Naive thymus-derived CD4-positive, alpha-beta T cell (primary cell): Measurements from ENCODE around the gene TEX11. TPM values are rescaled to one million over a fixed set of nuclear protein-coding genes. Genes with fewer than 3 reads are reported as not detected.
"Not testable (repeated sequence)": the region's sequence is repeated elsewhere in the genome, so short reads cannot be mapped to it uniquely, and the experiment has no call there.

Source experiments
- ATAC-seq: fragments of 150-1000 bp; cut with Tn5 transposase; 2 replicates; pipeline ENCODE4 v1.10.0; 2021; ENCODE audit warnings: mild to moderate bottlenecking, moderate library complexity
- CTCF ChIA-PET: fragments of 350-600 bp; sonication (Branson Sonifier 250); formaldehyde crosslinking; loops from one replicate; lab custom pipeline; 2021; ENCODE audit warnings: antibody characterized with exemption; lab: Charles Lee
- POLR2A ChIA-PET: fragments of 350-600 bp; sonication (Branson Sonifier 250); formaldehyde crosslinking; loops from one replicate; lab custom pipeline; 2021; ENCODE audit warnings: antibody characterized with exemption, inconsistent platforms; lab: Charles Lee
- DNase-seq, 9 donors: peaks; one replicate each; pipeline versions ENCODE4 v3.0.0 to v3.0.0-alpha.2; 2020 to 2022; ENCODE audit warnings: mixed read lengths in 1 of 9
- H3K27ac ChIP-seq: one replicate; pipeline ENCODE4 v1.7.0; 2013; ENCODE audit warnings: mild to moderate bottlenecking, low read depth, low read length, moderate library complexity
- H3K27me3 ChIP-seq, 2 donors: one replicate each; pipeline ENCODE4 v1.7.0; 2013; ENCODE audit warnings: low read length in 2 of 2, mild to moderate bottlenecking in 2 of 2, moderate library complexity in 2 of 2; ENCODE audit not compliant: control insufficient read depth in 2 of 2, insufficient read depth in 2 of 2
- H3K36me3 ChIP-seq, 3 experiments: 1 replicate in 2 of 3; 2 replicates in 1 of 3; pipeline ENCODE4 v1.7.0; 2013; ENCODE audit warnings: low read length in 3 of 3, mild to moderate bottlenecking in 3 of 3, moderate library complexity in 1 of 3; ENCODE audit not compliant: insufficient read depth in 3 of 3, control insufficient read depth in 2 of 3
- H3K4me1 ChIP-seq, 2 donors: one replicate each; pipeline ENCODE4 v1.7.0; 2013; ENCODE audit warnings: low read length in 2 of 2, mild to moderate bottlenecking in 2 of 2, moderate library complexity in 1 of 2; ENCODE audit not compliant: control insufficient read depth in 2 of 2, insufficient read depth in 2 of 2
- H3K4me3 ChIP-seq: 2 replicates; pipeline ENCODE4 v1.7.0; 2013; ENCODE audit warnings: mild to moderate bottlenecking, low read length
- H3K9me3 ChIP-seq, 3 experiments: 1 replicate in 2 of 3; 2 replicates in 1 of 3; pipeline ENCODE4 v1.7.0; 2013; ENCODE audit warnings: low read length in 3 of 3; ENCODE audit not compliant: control insufficient read depth in 2 of 3
- H3K27ac Mint-ChIP-seq, 9 donors: one replicate each; pipeline ENCODE4 v1.8.0; 2020 to 2022; ENCODE audit warnings: mixed read lengths in 9 of 9, mild to moderate bottlenecking in 8 of 9, moderate library complexity in 5 of 9, inconsistent platforms in 2 of 9
- H3K27me3 Mint-ChIP-seq, 5 donors: one replicate each; pipeline ENCODE4 v1.8.0; 2021 to 2022; ENCODE audit warnings: mixed read lengths in 5 of 5, mild to moderate bottlenecking in 1 of 5
- H3K36me3 Mint-ChIP-seq, 5 donors: one replicate each; pipeline ENCODE4 v1.8.0; 2020 to 2022; ENCODE audit warnings: mixed read lengths in 5 of 5, mild to moderate bottlenecking in 3 of 5, inconsistent platforms in 1 of 5
- H3K4me1 Mint-ChIP-seq, 7 donors: one replicate each; pipeline ENCODE4 v1.8.0; 2020 to 2022; ENCODE audit warnings: mixed read lengths in 7 of 7, mild to moderate bottlenecking in 3 of 7, inconsistent platforms in 1 of 7
- H3K4me3 Mint-ChIP-seq, 10 donors: one replicate each; pipeline ENCODE4 v1.8.0; 2020 to 2022; ENCODE audit warnings: mild to moderate bottlenecking in 10 of 10, mixed read lengths in 10 of 10, moderate library complexity in 6 of 10, inconsistent platforms in 2 of 10
- H3K9me3 Mint-ChIP-seq, 11 donors: one replicate each; pipeline ENCODE4 v1.8.0; 2020 to 2022; ENCODE audit warnings: mixed read lengths in 11 of 11, mild to moderate bottlenecking in 4 of 11, inconsistent platforms in 1 of 11, moderate library complexity in 1 of 11
- intact Hi-C, 2 donors: fragments of 100-400 bp; cut with micrococcal nuclease; formaldehyde crosslinking; loops; one replicate each; pipeline ENCODE4 v1.15.1; 2023
- polyA plus RNA-seq, 2 donors: library from polyadenylated mRNA; unstranded; fragments of 300-500 nt; fragmentation: Illumina TruSeq; gene quantifications; one replicate each; pipeline ENCODE4 v1.2.3, GENCODE V29; 2021
- total RNA-seq, 6 experiments: library from RNA in 5 of 6; stranded (reverse) in 5 of 6; gene quantifications; 1 replicate in 5 of 6; 2 replicates in 1 of 6; pipeline ENCODE4 v1.2.3 and lab custom pipeline; 2021 to 2026

TEX11 gene
- total and polyA plus RNA-seq, 7 experiments from 2014 or later, result 0.18 TPM; not detected in 6

DNA sequence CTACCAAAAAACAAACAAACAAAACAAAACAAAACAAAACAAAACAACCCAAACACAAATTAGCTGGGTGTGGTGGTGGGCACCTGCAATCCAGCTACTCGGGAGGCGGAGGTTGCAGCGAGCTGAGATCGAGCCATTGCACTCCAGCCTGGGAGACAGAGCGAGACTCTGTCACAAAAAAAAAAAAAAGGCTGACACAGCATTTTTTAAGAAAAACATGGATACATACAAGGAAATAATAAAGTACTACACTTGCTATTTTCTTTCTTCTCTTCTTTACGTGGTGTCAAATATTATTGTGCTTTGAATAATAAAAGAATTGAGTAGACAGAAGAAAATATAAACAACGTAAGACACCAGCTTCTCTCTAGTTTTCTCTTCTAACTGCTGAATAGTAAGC lies 73.9 kb downstream of the TEX11 start:
- H3K9me3 ChIP-seq, result no peaks in the 10 kb centered on the region
- no peaks in the 10 kb centered on the region for H3K36me3 ChIP-seq
- peaks cover 0 to 5% (median 0%) of the 10 kb centered on the region in 11 donors for H3K9me3 Mint-ChIP-seq
- H3K4me1 Mint-ChIP-seq, result no peaks in the 10 kb centered on the region
- H3K4me3 ChIP-seq, result no peak overlapping the region
- no peak overlapping the region for H3K27ac Mint-ChIP-seq
- H3K27me3 Mint-ChIP-seq, result peaks cover 0 to 6% (median 0%) of the 10 kb centered on the region in 5 donors
- no peaks in the 10 kb centered on the region for H3K36me3 Mint-ChIP-seq
- H3K27ac ChIP-seq, result no peak overlapping the region
- CTCF ChIA-PET, result no interaction called here
- no peak overlapping the region for H3K4me3 Mint-ChIP-seq
- POLR2A ChIA-PET, result no interaction called here
- no peak for DNase-seq
- no peaks in the 10 kb centered on the region for H3K4me1 ChIP-seq
- intact Hi-C loops, result no loop called here
- no peaks in the 10 kb centered on the region for H3K27me3 ChIP-seq
- no peak for ATAC-seq

DNA sequence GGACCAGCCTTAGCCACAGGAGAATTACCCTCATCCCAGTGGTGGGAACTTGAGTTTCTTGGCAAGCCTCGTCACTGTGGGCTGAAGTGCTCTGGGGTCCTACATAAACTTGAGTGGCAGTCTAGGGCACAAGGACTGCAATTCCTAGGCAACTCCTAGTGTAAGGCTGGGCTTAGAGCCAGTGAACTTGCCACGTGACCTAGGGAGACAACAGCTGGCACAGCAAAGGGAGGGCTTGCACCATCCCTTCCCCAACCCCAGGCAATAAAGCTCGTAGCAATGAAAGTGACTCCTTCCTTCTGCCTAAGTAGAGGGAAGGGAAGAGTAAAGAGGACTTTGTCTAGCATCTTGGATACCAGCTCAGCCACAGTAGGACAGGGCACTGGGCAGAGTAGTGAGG lies 81.8 kb downstream of the TEX11 start:
- Histone ChIP-seq H3K4me1 (no peaks in the 10 kb centered on the region), H3K9me3 (no peaks in the 10 kb centered on the region), H3K4me3 (no peak overlapping the region), H3K27ac (no peak overlapping the region), H3K27me3 (no peaks in the 10 kb centered on the region), H3K36me3 (no peaks in the 10 kb centered on the region)
- Mint-ChIP-seq H3K9me3 (peaks cover 0 to 2% (median 0%) of the 10 kb centered on the region in 11 donors), H3K4me1 (no peaks in the 10 kb centered on the region), H3K36me3 (no peaks in the 10 kb centered on the region), H3K4me3 (no peak overlapping the region), H3K27me3 (peaks cover 0 to 6% (median 5%) of the 10 kb centered on the region in 5 donors), H3K27ac (no peak overlapping the region)
- ATAC-seq (no peak), DNase-seq (no peak)
- CTCF ChIA-PET, result no interaction called here
- intact Hi-C loops, result no loop called here
- POLR2A ChIA-PET, result no interaction called here

DNA sequence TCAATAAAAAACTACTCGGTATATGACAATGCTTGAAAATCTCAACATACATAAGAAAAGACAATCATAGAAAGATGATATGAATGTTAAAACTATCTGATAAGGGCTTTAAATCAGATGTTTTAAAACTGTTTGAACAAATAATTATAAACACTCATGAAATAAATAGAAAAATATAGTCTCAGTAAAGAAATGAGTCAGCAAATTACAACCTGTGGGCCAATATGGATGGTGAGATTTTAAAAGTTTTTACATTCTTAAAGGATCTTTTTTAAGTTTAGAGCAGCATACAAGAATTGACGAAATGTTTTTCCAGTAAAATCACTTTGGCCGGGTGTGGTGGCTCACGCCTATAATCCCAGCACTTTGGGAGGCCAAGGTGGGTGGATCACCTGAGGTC lies 83.1 kb downstream of the TEX11 start:
- Histone ChIP-seq H3K9me3 (no peaks in the 10 kb centered on the region), H3K4me3 (no peak overlapping the region), H3K36me3 (no peaks in the 10 kb centered on the region), H3K27ac (no peak overlapping the region), H3K27me3 (no peaks in the 10 kb centered on the region), H3K4me1 (no peaks in the 10 kb centered on the region)
- DNase-seq (no peak), ATAC-seq (no peak)
- POLR2A ChIA-PET, result no interaction called here
- CTCF ChIA-PET, result no interaction called here
- Mint-ChIP-seq H3K4me3 (no peak overlapping the region), H3K4me1 (no peaks in the 10 kb centered on the region), H3K9me3 (peaks cover 0 to 4% (median 0%) of the 10 kb centered on the region in 11 donors), H3K27ac (no peak overlapping the region), H3K27me3 (peaks cover 0 to 6% (median 4%) of the 10 kb centered on the region in 5 donors), H3K36me3 (no peaks in the 10 kb centered on the region)
- intact Hi-C loops, result no loop called here

DNA sequence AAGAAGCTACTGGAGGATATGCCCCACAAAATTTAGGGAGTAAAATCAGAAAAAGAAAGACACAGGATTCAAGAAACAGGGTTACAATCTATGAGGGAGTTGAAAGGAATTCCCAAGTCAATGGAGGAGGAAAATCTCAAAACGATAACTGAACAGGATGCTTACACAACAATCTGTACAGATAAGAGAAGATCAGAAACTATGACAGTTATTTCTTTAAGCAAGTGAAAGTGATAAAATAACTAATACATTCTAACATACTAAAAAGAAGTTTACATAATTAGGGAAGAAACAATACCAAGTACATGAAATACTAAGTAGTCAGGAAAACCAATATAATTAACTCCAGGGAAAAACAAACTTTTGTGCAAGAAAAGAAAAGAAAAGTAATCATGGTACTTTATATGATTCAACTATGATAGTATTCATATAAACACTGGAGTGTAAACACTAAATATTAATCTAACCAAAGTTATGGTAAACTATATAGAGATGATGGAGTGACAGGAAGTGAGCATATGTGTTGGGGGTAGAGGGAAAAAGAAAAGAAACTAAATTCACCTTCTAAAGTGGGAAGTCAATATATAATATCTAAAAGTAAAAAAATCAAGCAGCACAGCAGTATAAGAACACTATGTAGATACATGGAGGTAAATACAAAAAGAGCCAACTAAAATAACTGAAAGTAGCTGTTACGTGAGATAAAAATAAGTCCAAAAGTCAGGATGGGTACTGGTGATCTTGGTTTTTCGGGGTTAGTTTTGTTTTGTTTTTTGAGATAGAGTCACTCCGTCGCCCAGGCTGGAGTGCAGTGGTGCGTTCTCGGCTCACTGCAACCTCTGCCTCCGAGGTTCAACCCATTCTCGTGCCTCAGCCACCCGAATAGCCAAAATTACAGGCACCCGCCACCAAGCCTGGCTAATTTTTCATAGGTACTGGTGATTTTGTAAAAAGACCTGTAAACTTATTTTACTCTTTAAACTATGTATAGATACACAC lies 99.3 kb downstream of the TEX11 start:
- ChIA-PET CTCF (no interaction called here), POLR2A (no interaction called here)
- H3K36me3 Mint-ChIP-seq, result no peaks in the 10 kb centered on the region
- no peak overlapping the region for H3K4me3 ChIP-seq
- peaks cover 0 to 2% (median 0%) of the 10 kb centered on the region in 7 donors for H3K4me1 Mint-ChIP-seq
- no peak overlapping the region for H3K27ac Mint-ChIP-seq
- intact Hi-C loops, result no loop called here
- no peaks in the 10 kb centered on the region for H3K9me3 ChIP-seq
- H3K27me3 ChIP-seq, result no peaks in the 10 kb centered on the region
- peaks cover 0 to 5% (median 3%) of the 10 kb centered on the region in 5 donors for H3K27me3 Mint-ChIP-seq
- no peaks in the 10 kb centered on the region for H3K36me3 ChIP-seq
- DNase-seq, result no peak
- no peak overlapping the region for H3K27ac ChIP-seq
- H3K4me1 ChIP-seq, result no peaks in the 10 kb centered on the region
- H3K9me3 Mint-ChIP-seq, result peaks cover 0 to 9% (median 3%) of the 10 kb centered on the region in 11 donors
- H3K4me3 Mint-ChIP-seq, result no peak overlapping the region
- ATAC-seq, result no peak

DNA sequence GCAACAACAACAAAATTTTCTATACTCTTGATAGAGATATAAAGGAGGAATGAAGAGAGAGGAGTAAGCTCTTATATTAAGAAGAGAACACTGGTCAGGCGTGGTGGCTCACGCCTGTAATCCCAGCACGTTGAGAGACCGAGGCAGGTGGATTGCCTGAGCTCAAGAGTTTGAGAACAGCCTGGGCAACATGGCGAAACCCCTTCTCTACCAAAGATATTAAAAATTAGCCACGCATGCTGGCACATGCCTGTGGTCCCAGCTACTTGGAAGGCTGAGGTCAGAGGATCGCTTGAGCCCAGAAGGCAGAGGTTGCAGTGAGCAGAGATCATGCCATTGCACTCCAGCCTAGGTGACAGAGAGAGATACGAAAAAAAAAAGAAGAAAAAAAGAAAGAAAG lies 102.4 kb downstream of the TEX11 start:
- H3K27ac Mint-ChIP-seq, result no peak overlapping the region
- CTCF ChIA-PET, result no interaction called here
- H3K27me3 ChIP-seq, result no peaks in the 10 kb centered on the region
- peaks cover 0 to 6% (median 2%) of the 10 kb centered on the region in 11 donors for H3K9me3 Mint-ChIP-seq
- no peaks in the 10 kb centered on the region for H3K36me3 Mint-ChIP-seq
- ATAC-seq (no peak), DNase-seq (no peak)
- H3K27ac ChIP-seq, result no peak overlapping the region
- intact Hi-C loops, result no loop called here
- no peaks in the 10 kb centered on the region for H3K4me1 ChIP-seq
- peaks cover 0 to 8% (median 0%) of the 10 kb centered on the region in 5 donors for H3K27me3 Mint-ChIP-seq
- H3K4me1 Mint-ChIP-seq, result peaks cover 0 to 2% (median 0%) of the 10 kb centered on the region in 7 donors
- no peak overlapping the region for H3K4me3 ChIP-seq
- H3K36me3 ChIP-seq, result no peaks in the 10 kb centered on the region
- H3K4me3 Mint-ChIP-seq, result no peak overlapping the region
- POLR2A ChIA-PET, result no interaction called here
- H3K9me3 ChIP-seq, result no peaks in the 10 kb centered on the region

DNA sequence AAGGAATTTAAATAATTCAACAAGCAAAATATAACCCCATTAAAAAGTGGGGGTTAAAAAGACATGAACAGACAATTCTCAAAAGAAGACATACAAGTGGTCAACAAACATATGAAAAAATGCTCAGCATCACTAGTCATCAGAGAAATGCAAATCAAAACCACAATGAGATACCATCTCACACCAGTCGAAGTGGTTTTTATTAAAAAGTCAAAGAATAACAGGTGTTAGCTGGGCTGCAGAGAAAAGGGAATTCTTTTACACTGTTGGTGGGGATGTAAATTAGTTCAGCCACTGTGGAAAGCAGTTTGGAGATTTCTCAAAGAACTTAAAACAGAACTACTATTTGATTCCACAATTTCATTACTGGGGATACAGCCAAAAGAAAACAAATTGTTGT lies 111.8 kb downstream of the TEX11 start:
- H3K4me1 Mint-ChIP-seq, H3K36me3 Mint-ChIP-seq, H3K4me3 ChIP-seq, H3K27me3 Mint-ChIP-seq, H3K27ac ChIP-seq, H3K9me3 ChIP-seq, ATAC-seq, DNase-seq, intact Hi-C loops, CTCF ChIA-PET, H3K27ac Mint-ChIP-seq, H3K36me3 ChIP-seq, H3K4me3 Mint-ChIP-seq, H3K4me1 ChIP-seq, H3K27me3 ChIP-seq, H3K9me3 Mint-ChIP-seq, POLR2A ChIA-PET: not testable (repeated sequence)

DNA sequence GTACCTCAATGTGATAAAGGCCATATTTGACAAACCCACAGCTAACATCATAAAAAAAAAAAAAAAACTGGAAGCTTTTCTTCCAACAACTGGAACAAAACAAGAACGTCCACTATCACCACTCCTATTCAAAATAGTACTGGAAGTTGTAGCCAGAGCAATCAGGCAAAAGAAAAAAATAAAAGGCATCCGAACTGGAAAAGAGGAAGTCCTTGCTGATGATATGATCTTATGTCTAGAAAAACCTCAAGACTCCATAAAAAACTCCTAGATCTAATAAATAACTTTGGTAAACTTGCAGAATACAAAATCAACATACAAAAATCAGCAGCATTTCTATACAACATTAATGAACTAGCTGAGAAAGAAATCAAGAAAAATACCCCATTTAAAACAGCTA lies 134.3 kb downstream of the TEX11 start:
- ChIA-PET POLR2A (no interaction called here), CTCF (no interaction called here)
- Histone ChIP-seq H3K4me1 (no peaks in the 10 kb centered on the region), H3K27ac (no peak overlapping the region), H3K9me3 (no peaks in the 10 kb centered on the region), H3K4me3 (no peak overlapping the region), H3K36me3 (no peaks in the 10 kb centered on the region), H3K27me3 (no peaks in the 10 kb centered on the region)
- H3K27ac Mint-ChIP-seq, result no peak overlapping the region
- H3K27me3 Mint-ChIP-seq, result peaks cover 0 to 2% (median 0%) of the 10 kb centered on the region in 5 donors
- H3K4me1 Mint-ChIP-seq, result no peaks in the 10 kb centered on the region
- H3K9me3 Mint-ChIP-seq, result no peaks in the 10 kb centered on the region
- intact Hi-C loops, result loop anchor here in 1 of 2 donors (10.0 kb wide), 1 partner anchor 191 kb away; no protein-coding TSS in a partner anchor
- no peaks in the 10 kb centered on the region for H3K36me3 Mint-ChIP-seq
- ATAC-seq (no peak), DNase-seq (no peak)
- H3K4me3 Mint-ChIP-seq, result no peak overlapping the region
